ENCODE data around the gene IFNL2. TPM values are rescaled to one million over a fixed set of nuclear protein-coding genes. Genes with fewer than 3 reads are reported as not detected.

Gene IFNL2
- total and polyA plus RNA-seq, 2 of the 4 experiments (the other 2 are of a cell fraction), result not detected

GRCh38 chr19:39265321-39265916, 2.8 kb upstream of the IFNL2 start:
- Histone ChIP-seq H3K23ac (ENCODE audit: low read depth, low read length) (no peak overlapping the region), H2BK15ac (ENCODE audit: low read depth, low read length) (no peak overlapping the region), H3K4me1 (ENCODE audit: control insufficient read depth, insufficient read depth, low read length) (no peaks in the 10 kb centered on the region), H3K14ac (replicated peaks; ENCODE audit: low read depth, low read length) (no peak overlapping the region), H4K20me1 (ENCODE audit: insufficient read depth, low read length) (no peaks in the 10 kb centered on the region), H2AK9ac (replicated peaks; ENCODE audit: low read depth, low read length, poor library complexity) (no peak overlapping the region), H4K91ac (ENCODE audit: insufficient read depth, low read depth, low read length) (no peak overlapping the region), H3K9me1 (ENCODE audit: insufficient read depth, low read length) (peaks cover 2% of the 10 kb centered on the region; the same call in 1 of the 2 replicates), H3K36me3 (ENCODE audit: control insufficient read depth, insufficient read depth, low read length) (no peaks in the 10 kb centered on the region), H3K27me3 (ENCODE audit: control insufficient read depth, insufficient read depth, low read length) (peaks cover 46% of the 10 kb centered on the region), H3K9ac (ENCODE audit: low read depth, low read length) (no peak overlapping the region), H3K4me2 (ENCODE audit: low read depth, low read length) (no peak overlapping the region), H2BK20ac (ENCODE audit: low read depth, low read length) (no peak overlapping the region), H4K5ac (ENCODE audit: low read depth, low read length) (no peak overlapping the region), H3K4ac (ENCODE audit: low read depth, low read length) (no peak overlapping the region), H2AFZ (replicated peaks; ENCODE audit: low read length, poor library complexity) (peak overlapping the region; percentile 51), H3K9me3 (ENCODE audit: control insufficient read depth, insufficient read depth, low read length) (no peaks in the 10 kb centered on the region), H3K56ac (ENCODE audit: extremely low read depth, insufficient read depth, low read length) (no peak overlapping the region), H3K79me1 (ENCODE audit: low read depth in 1 of 2, low read length in 2 of 2) (no peaks in the 10 kb centered on the region), H2BK5ac (ENCODE audit: low read depth, low read length, poor library complexity, severe bottlenecking) (no peak overlapping the region), H3K4me3 (ENCODE audit: insufficient read depth, low read depth, low read length) (no peak overlapping the region), H3K27ac (ENCODE audit: insufficient read depth, low read length) (no peak overlapping the region), H2AK5ac (ENCODE audit: low read depth, low read length) (no peak overlapping the region), H4K8ac (ENCODE audit: low read depth in 2 of 2, low read length in 2 of 2) (no peak overlapping the region), H3K18ac (ENCODE audit: low read depth, low read length) (no peak overlapping the region), H2BK120ac (ENCODE audit: low read depth, low read length) (no peak overlapping the region)
- in situ Hi-C loops (cut with MboI; ENCODE audit: low sequenced_read_pairs) (no loop called here), dilution Hi-C loops (cut with HindIII; ENCODE audit: low sequenced_read_pairs, unreplicated experiment) (no loop called here), intact Hi-C loops (cut with micrococcal nuclease) (no loop called here)
- no TSS peak for BruUV-seq (replicated peaks)
- no peak for DNase-seq
- ChIA-PET POLR2A (ENCODE audit: unreplicated experiment) (no interaction called here), CTCF (interaction anchor here (0.6 kb wide), 1 partner anchor 235 kb away, joined by 3 read pairs; no protein-coding TSS in a partner anchor)
- ATAC-seq (ENCODE audit: low read depth), result peak; percentile 40; the same call in 1 of the 2 replicates
- TF ChIP-seq CEBPB (IDR thresholded peaks at IDR 0.05; ENCODE audit: low read depth, low read length) (no peak), POLR2A (IDR thresholded peaks at IDR 0.05; ENCODE audit: low read depth, low read length) (no peak), USF2 (IDR thresholded peaks at IDR 0.05; ENCODE audit: low read depth, low read length) (no peak), NFE2L2 (IDR thresholded peaks at IDR 0.05; ENCODE audit: low read depth, low read length) (no peak), RCOR1 (IDR thresholded peaks at IDR 0.05; ENCODE audit: insufficient replicate concordance, low read length) (no peak), CTCF (conservative IDR thresholded peaks at IDR 0.05; ENCODE audit: low read depth, low read length) (no peak), RAD21 (IDR thresholded peaks at IDR 0.05; ENCODE audit: low read length) (no peak), SMC3 (IDR thresholded peaks at IDR 0.05; ENCODE audit: low read depth, low read length) (no peak), MXI1 (IDR thresholded peaks at IDR 0.05; ENCODE audit: borderline replicate concordance, low read depth, low read length) (no peak), CHD1 (IDR thresholded peaks at IDR 0.05; ENCODE audit: low read depth, low read length) (no peak), FOS (IDR thresholded peaks at IDR 0.05; ENCODE audit: low read depth, low read length) (no peak), MAZ (IDR thresholded peaks at IDR 0.05; ENCODE audit: borderline replicate concordance, low read depth, low read length) (no peak), BHLHE40 (IDR thresholded peaks at IDR 0.05; ENCODE audit: low read depth, low read length) (no peak)
- WGBS, 2 experiments (ENCODE audit: extremely low coverage in 2 of 2, insufficient read length in 1 of 2), result 27% methylated on average over 25 of the region's 39 CpGs; no CpG with 5 or more reads in 1 of the 2 experiments
